GM19455 (cell line): Measurements from ENCODE around the gene CHD9.
"Not testable (repeated sequence)": the region's sequence is repeated elsewhere in the genome, so short reads cannot be mapped to it uniquely, and the experiment has no call there.

Source experiments
- ATAC-seq: cut with Tn5 transposase; IDR thresholded peaks from one replicate; pipeline ENCODE4 v1.9.1; 2021; ENCODE audit not compliant: unreplicated experiment

Gene CHD9

DNA sequence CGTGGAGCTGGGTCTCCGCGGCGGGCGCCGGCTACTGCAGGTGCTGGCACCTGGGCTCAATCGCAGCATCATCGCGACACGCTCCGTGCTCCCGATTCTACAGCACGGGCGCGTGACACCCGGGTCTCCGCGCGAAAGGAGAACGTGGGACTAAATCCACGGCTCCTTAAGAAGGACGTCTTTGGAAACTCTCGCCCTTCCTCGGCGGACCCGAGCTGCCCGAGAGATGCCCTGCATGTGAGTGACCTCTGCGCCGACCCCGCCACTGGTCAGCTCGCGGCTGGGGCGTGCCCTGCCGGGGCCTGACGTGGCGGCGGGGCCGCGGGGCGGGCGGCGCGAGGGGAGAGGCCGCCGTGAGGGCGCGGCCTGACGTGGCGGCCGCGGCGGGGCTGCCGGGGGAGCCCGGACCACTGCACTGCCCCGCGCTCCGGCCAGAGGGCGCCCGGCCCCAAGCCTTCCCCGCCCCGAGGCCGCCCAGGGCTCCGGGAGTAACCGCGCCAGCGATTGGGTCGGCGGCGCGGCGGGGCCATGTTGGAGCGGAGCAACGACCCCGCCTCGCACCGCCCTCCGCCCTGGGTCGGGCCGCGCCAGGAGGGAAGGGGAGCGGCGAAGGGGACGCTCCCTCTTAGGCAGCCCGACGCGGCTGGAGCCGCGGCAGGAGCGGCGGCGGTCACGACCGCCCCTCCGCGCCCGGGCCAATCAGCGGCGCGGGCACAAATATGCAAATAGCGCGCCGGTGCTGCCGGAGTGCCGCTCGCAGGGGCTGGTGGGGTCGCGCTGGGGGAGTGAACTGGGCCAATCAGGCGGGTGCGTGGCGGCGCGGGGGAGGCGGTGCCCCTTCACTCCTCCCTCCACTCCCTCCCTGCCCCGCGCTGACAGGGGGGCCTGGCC lies 75.6 kb downstream of the CHD9 start:
- ATAC-seq: peak; percentile 82

DNA sequence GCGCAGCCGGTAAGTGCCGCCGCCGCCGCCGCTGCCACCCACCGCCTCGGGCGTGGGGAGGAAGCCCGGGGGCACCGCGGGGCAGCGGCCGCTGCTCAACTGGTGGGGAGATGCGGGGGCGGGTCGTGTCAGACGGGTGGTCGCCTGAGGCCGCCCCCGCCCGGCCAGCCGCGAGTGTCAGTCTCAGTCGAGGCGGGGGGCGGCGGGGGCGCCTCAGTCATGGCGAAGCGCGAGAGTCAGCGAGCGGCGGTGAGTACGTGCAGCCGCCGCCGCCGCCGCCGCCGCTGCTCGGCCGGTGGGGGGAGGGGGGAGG lies 76.2 kb downstream of the CHD9 start:
- peak; percentile 5 for ATAC-seq

DNA sequence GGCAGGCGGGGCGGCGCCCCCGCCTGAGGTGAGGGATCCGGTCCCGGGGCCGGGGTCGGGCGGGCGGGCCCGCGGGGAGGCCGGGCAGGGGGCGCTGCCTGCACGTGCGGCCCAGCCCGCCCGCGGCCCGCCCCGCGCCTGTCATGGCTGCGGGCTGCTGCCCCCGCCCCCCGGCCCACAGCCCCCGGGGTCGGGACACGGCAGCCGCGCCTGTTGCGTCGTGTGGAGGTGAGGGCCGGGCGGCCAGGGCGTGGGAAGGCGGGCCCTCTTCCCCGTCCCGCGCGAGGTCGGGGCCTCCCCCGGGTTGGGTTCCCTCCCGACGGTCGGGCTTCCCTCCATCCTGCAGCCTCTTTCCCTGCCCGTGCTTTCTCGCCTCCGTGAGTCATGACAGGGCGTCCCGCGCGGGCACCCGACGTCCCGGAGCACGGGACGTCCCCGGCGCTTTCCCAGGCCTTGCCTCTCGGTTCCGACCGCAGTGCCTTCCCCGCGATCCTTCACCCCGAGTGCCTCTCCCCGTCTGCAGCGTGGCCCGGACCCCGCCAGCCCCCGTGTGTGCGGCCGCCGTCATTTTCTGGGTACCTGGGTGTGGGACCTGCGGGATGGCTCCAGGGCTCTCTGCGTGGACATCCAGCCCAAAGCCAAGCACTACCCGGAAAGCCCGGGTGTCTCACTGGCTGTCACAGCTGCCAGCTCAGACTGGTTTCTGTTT lies 76.7 kb downstream of the CHD9 start:
- peak; percentile 28 for ATAC-seq

DNA sequence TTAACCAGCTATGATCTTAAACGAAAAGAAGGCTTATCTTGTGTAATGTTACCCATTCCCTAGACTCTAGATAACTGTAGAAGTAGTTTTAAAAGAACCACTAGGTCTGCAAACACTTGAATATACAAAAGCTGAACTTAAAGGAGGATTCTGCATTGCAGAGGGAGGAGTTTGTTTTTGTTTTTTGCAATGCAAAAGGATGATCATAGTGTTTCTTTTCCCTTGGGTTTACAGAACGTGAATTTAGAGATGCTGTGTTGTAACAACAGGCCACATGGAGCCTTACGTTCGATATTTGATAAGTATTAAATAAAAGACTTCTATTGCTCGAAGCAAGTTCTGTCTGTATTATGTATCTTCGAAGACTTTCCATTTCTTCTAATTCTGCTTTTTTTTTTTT lies 77.6 kb downstream of the CHD9 start:
- ATAC-seq: no peak

DNA sequence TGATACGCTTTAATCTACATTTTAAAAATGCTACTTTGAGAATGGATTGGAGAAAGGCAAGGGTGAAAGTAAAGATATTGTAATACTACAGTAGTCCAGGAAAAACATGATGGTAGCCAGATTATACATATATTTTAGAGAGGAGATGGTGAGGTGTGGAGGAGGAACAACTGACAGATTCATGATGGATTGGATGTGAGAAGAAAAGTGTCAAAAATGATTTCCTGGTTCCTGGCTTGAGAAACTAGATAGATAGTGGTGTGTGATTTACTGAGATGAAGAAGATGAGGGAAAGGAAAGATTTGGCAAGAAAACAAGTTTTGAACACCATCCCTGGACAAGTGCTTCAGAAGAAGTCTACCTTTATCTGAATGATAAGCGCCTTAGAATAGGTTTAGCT lies 80.5 kb downstream of the CHD9 start:
- ATAC-seq: no peak

DNA sequence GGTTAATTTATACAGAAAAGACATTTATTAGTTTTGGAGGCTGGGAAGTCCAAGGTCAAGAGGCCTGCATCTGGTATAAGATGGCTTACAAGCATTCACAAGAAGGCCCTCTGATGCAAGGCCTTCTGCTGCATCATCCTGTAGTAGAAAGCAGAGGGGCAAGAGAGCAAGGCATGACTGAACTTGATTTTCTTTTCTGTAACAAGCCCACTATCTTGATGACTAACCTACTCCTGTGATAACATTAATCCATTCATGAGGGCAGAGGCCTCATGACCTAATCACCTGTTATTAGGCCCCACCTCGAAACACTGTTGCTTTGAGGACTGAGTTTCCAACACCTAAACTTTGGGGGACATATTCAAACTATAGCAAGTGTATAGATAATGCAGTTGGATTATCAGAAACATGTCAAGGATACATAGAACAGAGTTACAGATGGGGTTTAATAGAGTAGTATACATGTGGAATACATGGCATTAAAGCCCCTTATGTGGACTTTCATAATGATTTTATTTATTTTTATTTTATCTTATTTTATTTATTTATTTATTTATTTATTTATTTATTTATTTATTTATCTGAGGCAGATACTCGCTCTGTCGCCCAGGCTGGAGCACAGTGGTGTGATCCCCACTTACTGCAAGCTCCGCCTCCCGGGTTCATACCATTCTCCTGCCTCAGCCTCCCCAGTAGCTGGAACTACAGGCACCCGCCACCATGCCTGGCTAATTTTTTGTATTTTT lies 88.2 kb downstream of the CHD9 start:
- no peak for ATAC-seq

DNA sequence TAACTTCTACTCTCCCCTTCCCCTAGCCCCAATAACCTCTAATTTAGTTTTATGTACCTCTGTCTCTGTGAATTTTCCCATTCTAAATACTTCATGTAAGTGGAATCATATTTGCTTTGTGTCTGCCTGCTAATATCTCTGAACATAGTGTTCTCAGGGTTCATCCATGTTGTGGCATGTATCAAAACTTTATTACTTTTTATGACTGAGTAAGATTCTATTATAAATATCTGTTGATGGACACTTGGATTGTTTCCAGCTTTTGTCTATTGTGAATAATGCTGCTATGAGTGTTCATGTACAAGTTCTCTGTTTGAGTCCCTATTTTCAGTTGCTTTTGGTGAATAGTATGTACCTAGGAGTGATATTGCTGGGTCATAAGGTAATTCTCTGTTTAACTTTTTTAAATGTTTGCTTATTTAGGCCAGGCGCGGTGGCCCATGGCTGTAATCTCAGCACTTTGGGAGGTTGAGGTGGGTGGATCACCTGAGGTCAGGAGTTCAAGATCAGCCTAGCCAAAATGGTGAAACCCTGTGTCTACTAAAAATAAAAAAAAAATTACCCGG lies 92.8 kb downstream of the CHD9 start:
- no peak for ATAC-seq

DNA sequence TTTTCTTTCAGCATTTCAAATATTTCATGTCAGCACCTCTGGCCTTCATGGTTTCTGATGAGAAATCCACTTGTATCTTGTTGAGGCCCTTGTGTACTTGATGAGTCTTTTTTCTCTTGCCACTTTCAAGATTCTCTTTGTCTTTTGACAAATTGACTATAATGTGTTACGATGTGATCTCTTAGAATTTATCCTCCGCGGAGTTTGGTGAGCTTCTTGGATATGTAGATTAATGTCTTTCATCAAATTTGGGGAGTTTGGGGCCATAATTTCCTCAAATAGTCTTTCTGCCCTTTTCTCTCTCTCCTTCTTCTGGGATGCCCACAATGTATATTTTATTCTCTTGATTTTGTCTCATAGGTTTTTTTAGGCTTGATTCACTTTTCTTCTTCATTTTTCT lies 96.0 kb downstream of the CHD9 start:
- no peak for ATAC-seq

DNA sequence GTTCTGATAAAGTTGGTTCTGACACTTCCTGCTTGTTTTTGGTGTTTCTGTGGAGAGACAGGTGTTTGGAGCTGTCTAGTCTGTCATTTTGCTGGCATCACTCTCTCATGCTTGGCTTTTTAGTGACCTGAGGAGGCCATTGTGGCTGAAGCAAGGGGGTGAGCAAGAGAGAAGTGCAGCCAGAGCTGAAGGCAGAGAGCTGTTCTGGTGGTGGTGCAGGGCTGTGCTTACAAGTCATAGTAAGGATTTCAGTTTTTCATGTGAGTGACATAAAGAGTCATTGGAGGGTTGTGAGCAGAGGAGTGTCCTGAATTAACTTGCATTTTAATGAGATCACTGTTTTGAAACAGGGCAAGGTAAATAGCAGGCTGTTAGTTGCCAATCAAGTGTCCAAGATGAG lies 97.5 kb downstream of the CHD9 start:
- ATAC-seq: no peak

DNA sequence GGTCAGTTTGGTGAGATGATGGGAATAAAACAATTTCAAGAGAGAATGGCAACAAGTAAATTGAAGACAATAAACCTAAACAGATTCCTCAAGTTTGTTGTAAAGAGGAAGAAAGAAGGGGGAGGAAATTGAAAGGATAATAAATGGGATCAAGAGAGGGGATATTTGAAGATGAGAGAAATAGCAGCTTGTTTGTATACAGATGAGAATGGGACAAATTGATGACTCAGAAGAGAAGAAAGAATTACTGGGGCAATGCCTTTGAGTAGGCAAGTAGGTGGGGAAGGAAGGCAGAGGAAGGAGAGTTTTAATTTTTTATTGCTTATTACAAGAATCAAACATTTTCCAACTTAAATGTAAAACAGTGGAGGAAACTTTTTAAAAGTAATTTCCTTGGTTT lies 98.3 kb downstream of the CHD9 start:
- no peak for ATAC-seq

DNA sequence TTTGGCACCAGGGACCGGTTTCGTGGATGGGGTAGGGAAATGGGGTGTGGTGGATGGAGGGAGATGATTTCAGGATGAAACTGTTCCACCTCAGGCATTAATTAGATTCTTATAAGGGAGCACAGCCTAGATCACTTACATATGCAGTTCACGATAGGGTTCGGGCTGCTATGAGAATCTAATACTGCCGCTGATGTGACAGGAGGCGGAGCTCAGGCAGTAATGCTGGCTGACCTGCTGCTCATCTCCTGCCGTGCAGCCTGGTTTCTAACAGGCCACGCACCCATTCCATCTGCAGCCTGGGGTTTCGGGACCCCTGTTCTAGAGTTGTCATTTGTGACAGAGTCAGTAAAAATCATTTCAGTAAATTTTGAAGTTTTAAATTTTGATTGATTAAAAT lies 99.7 kb downstream of the CHD9 start:
- no peak for ATAC-seq

DNA sequence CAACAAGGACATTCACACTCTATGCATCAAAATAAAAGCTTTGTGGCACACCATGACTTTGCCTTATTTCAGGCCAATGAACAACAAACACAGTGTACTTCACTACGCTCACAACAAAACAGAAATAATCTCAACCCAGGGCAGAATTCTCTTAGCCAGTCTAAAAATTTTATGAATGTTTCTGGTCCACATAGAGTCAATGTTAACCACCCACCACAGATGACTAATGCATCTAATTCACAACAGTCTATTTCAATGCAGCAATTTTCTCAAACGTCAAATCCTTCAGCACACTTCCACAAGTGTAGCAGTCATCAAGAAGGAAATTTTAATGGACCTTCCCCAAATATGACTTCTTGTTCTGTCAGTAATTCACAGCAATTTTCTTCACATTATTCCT lies 101.7 kb downstream of the CHD9 start:
- no peak for ATAC-seq

DNA sequence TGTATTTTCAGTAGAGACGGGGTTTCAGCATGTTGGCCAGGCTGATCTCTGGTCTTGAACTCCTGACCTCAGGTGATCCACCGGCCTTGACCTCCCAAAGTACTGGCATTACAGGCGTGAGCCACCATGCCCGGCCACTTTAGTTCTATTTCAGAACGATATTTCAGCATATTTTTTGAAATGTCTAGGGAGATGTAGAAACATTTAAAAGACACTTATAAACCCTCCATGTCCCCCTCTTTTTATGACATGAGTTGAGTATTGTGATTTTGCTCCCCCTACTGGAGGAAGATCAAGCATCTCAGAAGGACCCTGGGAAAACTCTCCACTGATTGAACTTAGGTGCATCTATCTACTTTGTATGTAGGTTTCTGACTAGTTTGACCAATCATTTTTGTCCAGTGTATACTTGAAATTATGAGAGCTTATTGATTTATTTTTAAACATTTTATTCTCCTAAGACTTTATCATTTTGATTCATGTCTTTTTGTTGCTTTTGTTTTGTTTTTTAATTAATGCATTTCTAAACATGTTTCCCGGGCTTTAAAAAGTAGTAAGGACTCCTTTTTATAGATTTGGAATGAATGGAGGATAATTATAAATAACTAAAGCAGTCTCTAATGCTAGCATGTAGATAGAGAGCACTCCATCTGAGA lies 105.1 kb downstream of the CHD9 start:
- ATAC-seq: peak; percentile 76

DNA sequence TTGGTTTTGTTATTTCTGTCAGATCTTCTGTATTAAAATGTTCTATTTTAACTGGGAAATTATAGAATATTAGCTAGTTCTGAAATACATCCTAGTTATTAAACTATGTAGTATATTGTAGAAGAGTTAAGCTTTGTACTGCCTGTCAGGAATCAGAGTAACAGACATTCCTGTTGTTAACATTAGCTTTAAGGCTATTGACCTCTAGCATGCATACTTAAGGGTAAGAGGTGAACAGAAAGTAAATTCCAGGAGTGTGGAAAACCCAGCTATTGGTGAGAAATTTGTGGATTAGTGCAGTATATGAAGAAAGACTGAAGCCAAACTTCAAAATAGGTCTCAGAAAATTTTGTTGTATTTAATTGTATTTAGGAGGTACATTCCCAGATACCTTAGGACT lies 111.3 kb downstream of the CHD9 start:
- ATAC-seq: no peak

DNA sequence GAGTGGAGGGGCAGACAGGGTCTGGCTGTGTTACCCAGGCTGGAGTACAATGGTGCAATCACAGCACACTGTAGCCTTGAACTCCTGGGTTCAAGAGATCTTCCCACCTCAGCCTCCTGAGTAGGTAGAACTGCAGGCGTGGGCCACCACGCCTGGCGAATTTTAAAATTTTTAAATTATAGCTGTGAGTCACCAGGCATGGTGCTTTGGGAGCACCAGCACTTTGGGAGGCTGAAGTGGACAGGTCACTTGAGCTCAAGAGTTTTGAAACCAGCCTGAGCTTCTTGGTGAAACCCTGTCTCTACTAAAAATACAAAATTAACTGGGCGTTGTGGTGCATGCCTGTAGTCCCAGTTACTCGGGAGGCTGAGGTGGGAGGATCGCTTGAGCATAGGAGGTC lies 114.0 kb downstream of the CHD9 start:
- ATAC-seq: no peak

DNA sequence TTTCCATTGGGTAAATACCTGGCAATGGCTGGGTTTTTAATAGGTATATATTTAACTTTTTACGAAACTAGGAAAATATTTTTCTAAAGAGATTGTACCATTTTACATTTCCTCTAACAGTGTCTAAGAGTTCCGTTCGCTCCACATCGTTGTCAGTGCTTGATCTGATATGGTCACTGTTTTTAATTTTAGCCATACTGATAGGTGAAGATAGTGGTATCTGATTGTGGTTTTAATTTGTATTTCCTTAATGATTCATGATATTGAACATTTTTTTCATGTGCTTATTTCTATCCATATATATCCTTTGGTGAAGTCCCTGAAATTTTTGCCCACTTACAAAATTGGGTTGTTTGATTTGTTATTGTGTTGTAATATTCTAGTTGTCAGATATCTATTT lies 117.7 kb downstream of the CHD9 start:
- no peak for ATAC-seq

DNA sequence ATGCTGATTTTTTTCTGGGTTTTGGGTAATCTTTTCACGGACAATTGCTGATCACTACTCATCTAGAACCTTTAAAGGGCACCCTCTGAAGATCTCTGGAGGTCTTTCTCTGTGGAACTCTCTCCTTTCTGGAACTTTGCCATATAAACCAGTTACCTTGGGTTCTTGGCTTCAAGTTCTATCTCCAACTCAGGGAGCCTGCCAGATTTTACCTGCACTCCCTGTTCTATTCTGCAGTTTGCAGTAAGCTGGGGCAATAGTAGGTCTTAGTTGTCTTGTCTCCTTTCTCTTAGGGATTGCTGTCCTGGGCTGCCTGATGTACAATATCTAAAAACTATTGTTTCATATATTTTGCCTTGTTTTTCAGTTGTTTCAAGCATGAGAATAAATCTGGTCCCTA lies 120.3 kb downstream of the CHD9 start:
- ATAC-seq: no peak

DNA sequence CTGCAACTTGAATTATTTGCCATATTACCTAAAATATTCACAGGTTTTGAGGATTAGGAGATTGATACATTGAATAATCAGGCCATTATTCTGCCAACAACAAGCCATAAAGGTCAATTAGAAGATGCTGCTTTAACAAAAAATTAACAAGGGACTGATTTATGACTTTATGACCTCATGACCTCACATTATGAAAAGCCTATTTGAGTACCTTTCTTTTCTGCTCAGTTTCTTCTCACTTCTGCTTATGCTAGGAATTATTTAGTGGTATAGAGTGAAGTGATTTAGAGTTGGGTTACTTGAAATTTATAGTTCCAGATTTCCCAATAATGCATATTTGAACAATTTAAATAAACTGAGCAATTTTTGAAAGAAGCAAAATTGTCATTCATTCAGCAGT lies 121.6 kb downstream of the CHD9 start:
- ATAC-seq: no peak

DNA sequence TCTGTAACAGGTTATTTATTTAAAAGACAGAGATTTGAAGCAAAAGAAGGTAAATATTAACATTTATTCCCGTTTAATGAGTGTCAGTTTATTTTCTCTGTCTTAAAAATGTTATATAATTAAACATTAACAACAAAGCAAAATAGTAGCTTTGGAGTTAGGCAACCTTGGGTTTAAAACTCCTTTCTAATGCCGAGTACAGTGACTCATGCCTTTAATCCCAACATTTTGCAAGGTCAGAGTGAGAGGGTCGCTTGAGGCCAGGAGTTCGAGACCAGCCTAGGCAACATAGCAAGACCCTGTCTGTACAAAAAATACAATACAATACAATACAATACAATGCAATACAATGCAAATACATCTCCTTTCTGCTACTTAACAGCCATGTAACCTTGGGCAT lies 128.7 kb downstream of the CHD9 start:
- ATAC-seq: no peak

DNA sequence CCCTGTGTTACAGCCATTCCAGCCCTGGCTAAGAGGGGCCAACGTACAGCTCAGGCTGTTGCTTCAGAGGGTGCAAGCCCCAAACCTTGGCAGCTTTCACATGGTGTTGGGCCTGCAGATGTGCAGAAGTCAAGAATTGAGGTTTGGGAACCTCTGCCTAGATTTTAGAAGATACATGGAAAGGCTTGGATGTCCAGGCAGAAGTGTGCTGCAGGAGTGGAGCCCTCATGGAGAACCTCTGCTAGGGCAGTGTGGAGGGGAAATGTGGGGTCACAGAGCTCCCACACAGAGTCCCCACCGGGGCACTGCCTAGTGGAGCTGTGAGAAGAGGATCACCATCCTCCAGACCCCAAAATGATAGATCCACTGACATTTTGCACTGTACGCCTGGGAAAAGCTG lies 130.9 kb downstream of the CHD9 start:
- not testable (repeated sequence) for ATAC-seq

DNA sequence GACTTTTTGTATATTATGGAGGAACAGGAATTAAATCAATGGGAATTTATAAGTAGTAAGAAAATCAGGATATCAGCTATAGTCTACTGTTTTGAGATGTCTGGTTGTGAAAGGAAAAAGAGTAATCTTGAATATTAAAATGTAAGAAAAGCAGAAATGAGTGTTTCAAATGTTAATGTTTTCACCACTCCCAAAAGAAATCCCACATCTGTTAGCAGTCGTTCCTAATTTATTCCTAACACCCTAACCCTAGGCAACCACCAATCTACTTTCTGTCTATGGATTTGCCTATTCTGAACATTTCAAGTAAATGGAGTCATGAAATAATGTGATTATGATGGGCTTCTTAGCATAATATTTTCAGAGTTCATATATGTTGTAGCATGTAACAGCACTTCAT lies 133.0 kb downstream of the CHD9 start:
- ATAC-seq: no peak
